Fibroblast of peridontal ligament (primary cell): ENCODE data around the gene TNFRSF19.

Source experiments
- DNase-seq: peaks from one replicate; pipeline ENCODE4 v3.0.0-alpha.2; 2010; ENCODE audit errors: extremely low read depth

Gene TNFRSF19

DNA sequence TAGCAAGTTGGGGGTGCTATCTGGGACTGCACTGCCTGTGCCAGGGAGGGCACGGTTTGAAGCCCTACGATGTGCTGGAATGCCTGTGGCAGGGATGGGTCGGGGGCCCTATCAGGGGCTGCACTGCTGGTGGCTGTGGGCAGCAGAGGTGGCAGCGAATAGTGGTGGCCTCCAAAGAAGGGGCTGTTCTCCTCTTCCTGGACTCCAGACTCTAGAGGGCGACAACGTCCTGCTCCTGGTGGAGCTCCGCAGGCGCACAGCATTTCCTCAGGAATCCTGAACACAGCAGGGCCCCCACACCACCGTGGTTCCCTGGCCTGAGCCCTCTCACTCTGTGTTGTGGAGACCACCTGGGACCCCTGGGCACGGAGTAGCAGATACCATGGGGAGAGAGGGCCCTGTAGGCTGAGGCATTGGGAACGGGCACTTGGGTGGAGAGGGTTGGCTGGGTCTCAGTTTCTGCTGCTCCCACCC lies 145.6 kb downstream of the TNFRSF19 start:
- DNase-seq, result no peak

DNA sequence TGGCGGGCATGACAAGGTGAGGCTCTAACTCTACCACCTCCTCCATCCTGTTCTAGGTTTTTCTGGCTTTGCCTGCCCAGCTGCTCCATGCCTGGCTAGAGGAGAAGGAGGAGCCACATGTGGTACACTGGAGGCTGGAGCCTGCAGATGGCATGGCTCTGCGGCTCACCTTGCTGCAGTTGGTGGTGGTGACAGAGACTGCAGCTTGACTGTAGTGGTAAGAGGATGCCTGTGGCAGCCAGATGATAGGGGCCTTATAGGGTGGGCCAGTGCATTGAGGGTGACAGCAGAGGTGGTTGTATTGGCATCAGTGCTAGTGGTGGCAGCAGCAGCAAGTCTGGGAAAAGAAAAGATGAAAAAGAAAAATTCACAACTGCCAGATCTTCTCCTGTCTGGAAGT lies 146.2 kb downstream of the TNFRSF19 start:
- no peak for DNase-seq

DNA sequence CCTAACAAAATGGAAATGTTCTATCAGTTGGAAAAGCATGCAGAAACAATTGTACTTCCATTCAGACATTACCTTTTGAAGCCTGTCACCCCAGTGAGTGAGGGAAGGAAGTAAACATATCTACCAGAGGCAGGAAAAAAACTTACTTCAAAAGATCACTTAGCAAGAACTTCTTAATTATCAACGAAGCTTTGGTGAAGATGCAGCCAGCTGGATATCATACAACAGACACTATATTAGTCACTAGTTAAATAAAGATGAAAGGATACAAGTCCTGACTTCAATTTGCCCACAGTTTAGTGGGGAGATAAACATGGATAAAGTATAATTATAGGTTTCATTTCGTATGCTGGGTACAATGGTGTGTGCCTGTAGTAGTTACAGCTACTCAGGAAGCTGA lies 148.8 kb downstream of the TNFRSF19 start:
- no peak for DNase-seq

DNA sequence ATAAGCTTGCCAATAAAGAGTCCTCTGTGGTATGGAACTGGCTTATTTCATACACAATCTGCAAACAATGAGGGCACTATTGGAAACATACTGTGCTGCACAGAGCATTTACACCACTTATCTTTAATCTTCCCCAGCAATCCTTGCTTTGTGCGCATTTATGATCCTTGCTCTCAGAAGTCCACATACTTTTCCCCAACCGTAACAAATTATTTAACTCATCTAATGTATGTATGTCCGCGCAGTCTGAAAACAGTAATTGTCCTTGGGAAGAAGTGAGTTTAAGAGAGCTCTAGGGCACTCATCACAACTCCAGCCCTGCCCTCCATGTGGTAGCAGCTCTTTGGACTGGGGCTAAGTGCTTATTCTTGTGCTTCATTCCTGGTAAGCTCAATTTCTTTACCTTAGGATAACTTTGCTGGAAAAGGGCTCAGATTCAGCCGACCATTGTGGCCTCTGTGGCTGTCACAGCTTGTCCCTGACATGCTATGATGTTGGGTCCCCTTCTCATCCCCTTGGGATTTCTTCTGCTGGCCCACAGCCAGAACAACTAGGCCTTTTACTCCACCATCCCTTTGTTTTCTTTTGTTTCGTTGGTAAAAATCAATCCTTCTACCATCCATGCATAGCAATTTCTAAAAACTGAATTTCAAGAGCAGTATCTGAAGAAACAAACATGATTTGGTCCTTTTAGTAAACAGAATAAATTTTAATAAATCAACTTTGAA lies 152.7 kb downstream of the TNFRSF19 start:
- DNase-seq, result no peak

GRCh38 chr13:23723471-23723870 lies 153.3 kb downstream of the TNFRSF19 start:
- DNase-seq, result peak; percentile 82

- DNase-seq, result no peak
Measured at GRCh38 chr13:23724196-23724970, 154.2 kb downstream of the TNFRSF19 start.
